Measurements from ENCODE around the gene GJA3.

GRCh38 chr13:20141238-20142022, 19.4 kb downstream of the GJA3 start:
- no peak for TF ChIP-seq FOXA1 (IDR thresholded peaks at IDR 0.05)
- no peak for TF ChIP-seq FOXM1 (IDR thresholded peaks at IDR 0.05; ENCODE audit: borderline replicate concordance)

Data from HEK293T (cell line).